H1 (cell line): ENCODE results near the gene IRS1. TPM values are rescaled to one million over a fixed set of nuclear protein-coding genes. Genes with fewer than 3 reads are reported as not detected.

ENCODE experiments used
- CTCF ChIA-PET: fragments of 300-600 bp; sonication (Branson Sonifier 250); formaldehyde crosslinking; loops from one replicate; lab custom pipeline; 2021; ENCODE audit not compliant: partially characterized antibody; lab: Charles Lee
- POLR2A ChIA-PET: fragments of 300-600 bp; sonication (Branson Sonifier 250); formaldehyde crosslinking; loops from one replicate; lab custom pipeline; 2021; ENCODE audit warnings: inconsistent platforms; ENCODE audit not compliant: partially characterized antibody; lab: Charles Lee
- DNase-seq, 2 experiments: peaks; one replicate each; pipeline versions ENCODE4 v3.0.0 to v3.0.0-alpha.2; 2010 to 2022; ENCODE audit warnings: low spot score in 2 of 2, low read depth in 1 of 2, mixed read lengths in 1 of 2
- FAIRE-seq: peaks from 2 replicates; lab custom pipeline; 2011; peaks lifted over from hg19 to GRCh38; lab: Jason Lieb, UNC
- H2AFZ ChIP-seq: 2 replicates; pipeline ENCODE4 v1.8.1; 2012; ENCODE audit warnings: low read length, inconsistent platforms
- H2AK5ac ChIP-seq: 2 replicates; pipeline ENCODE4 v1.6.1; 2013; ENCODE audit warnings: low read depth, low read length
- H2BK120ac ChIP-seq: replicated peaks from 2 replicates; pipeline ENCODE3; 2013; ENCODE audit warnings: low read depth, low read length, inconsistent platforms
- H2BK12ac ChIP-seq: 2 replicates; pipeline ENCODE4 v1.6.1; 2013; ENCODE audit warnings: low read depth, low read length
- H2BK15ac ChIP-seq: 2 replicates; pipeline ENCODE4 v1.6.1; 2013; ENCODE audit warnings: low read length
- H2BK20ac ChIP-seq: 2 replicates; pipeline ENCODE4 v1.6.1; 2013; ENCODE audit warnings: low read length
- H2BK5ac ChIP-seq: 2 replicates; pipeline ENCODE4 v1.6.1; 2013; ENCODE audit warnings: low read depth, low read length
- H3K14ac ChIP-seq: 2 replicates; pipeline ENCODE4 v1.6.1; 2013; ENCODE audit warnings: inconsistent platforms; ENCODE audit not compliant: insufficient read length
- H3K18ac ChIP-seq: 2 replicates; pipeline ENCODE4 v1.6.1; 2013; ENCODE audit warnings: low read length; ENCODE audit errors: extremely low read depth
- H3K23ac ChIP-seq: 2 replicates; pipeline ENCODE4 v1.6.1; 2013; ENCODE audit warnings: inconsistent platforms; ENCODE audit not compliant: insufficient read length
- H3K23me2 ChIP-seq: 2 replicates; pipeline ENCODE4 v1.6.1; 2013; ENCODE audit warnings: low read depth, low read length
- H3K27ac ChIP-seq: 2 replicates; pipeline ENCODE4 v1.6.1; 2011; ENCODE audit warnings: low read depth, low read length, inconsistent platforms
- H3K27me3 ChIP-seq, 4 experiments: replicated peaks in 1 of 4; 1 replicate in 1 of 4; 2 replicates in 3 of 4; pipeline versions ENCODE4 v1.6.1 to v1.8.1; 2011 to 2013; ENCODE audit warnings: low read length in 3 of 4, mild to moderate bottlenecking in 3 of 4, inconsistent platforms in 2 of 4, mixed read lengths in 2 of 4, moderate library complexity in 1 of 4; ENCODE audit not compliant: control insufficient read depth in 3 of 4, insufficient read depth in 3 of 4; ENCODE audit errors: extremely low read depth in 1 of 4
- H3K36me3 ChIP-seq, 4 experiments: 2 replicates each; pipeline versions ENCODE4 v1.6.1 to v1.8.1; 2011 to 2013; ENCODE audit warnings: mild to moderate bottlenecking in 4 of 4, low read length in 3 of 4, moderate library complexity in 2 of 4, control low read depth in 1 of 4, inconsistent platforms in 1 of 4; ENCODE audit not compliant: insufficient read depth in 4 of 4, control insufficient read depth in 2 of 4
- H3K4ac ChIP-seq: replicated peaks from 2 replicates; pipeline ENCODE3; 2013; ENCODE audit warnings: low read length, low read depth, mixed read lengths, inconsistent platforms; ENCODE audit not compliant: insufficient read length
- H3K4me1 ChIP-seq, 4 experiments: replicated peaks in 1 of 4; 1 replicate in 1 of 4; 2 replicates in 3 of 4; pipeline versions ENCODE4 v1.6.1 to v1.8.1; 2011 to 2013; ENCODE audit warnings: low read length in 3 of 4, inconsistent platforms in 2 of 4, mixed read lengths in 1 of 4; ENCODE audit not compliant: insufficient read depth in 4 of 4, control insufficient read depth in 3 of 4
- H3K4me2 ChIP-seq, 2 experiments: 2 replicates each; pipeline versions ENCODE4 v1.6.1 to v1.8.1; 2011 to 2013; ENCODE audit warnings: low read depth in 2 of 2, low read length in 2 of 2, control low read depth in 1 of 2, inconsistent platforms in 1 of 2, mild to moderate bottlenecking in 1 of 2; ENCODE audit not compliant: insufficient read depth in 1 of 2
- H3K4me3 ChIP-seq, 4 experiments: fragments of 200-600, 300-600 bp in 1 of 4; sonication (generic), shearing (Covaris generic), sonication (Bioruptor Twin) in 1 of 4; 2 replicates each; pipeline versions ENCODE4 v1.5.1 to v1.8.1; 2011 to 2016; ENCODE audit warnings: low read length in 4 of 4, low read depth in 3 of 4, control low read depth in 2 of 4, inconsistent platforms in 2 of 4, mild to moderate bottlenecking in 2 of 4, mixed read lengths in 1 of 4, moderate library complexity in 1 of 4; ENCODE audit not compliant: insufficient read depth in 2 of 4; ENCODE audit errors: extremely low read depth in 1 of 4
- H3K56ac ChIP-seq: replicated peaks from 2 replicates; pipeline ENCODE3; 2013; ENCODE audit warnings: low read depth, mild to moderate bottlenecking, mixed read lengths, low read length, inconsistent platforms; ENCODE audit not compliant: insufficient read length
- H3K79me1 ChIP-seq: 2 replicates; pipeline ENCODE4 v1.6.1; 2013; ENCODE audit warnings: low read depth, low read length, control low read depth
- H3K79me2 ChIP-seq, 2 experiments: 2 replicates each; pipeline versions ENCODE4 v1.6.1 to v1.8.1; 2012 to 2013; ENCODE audit warnings: low read length in 2 of 2, mild to moderate bottlenecking in 2 of 2, inconsistent platforms in 1 of 2; ENCODE audit not compliant: insufficient read depth in 2 of 2, control insufficient read depth in 1 of 2
- H3K9ac ChIP-seq, 4 experiments: replicated peaks in 1 of 4; 1 replicate in 1 of 4; 2 replicates in 3 of 4; pipeline versions ENCODE4 v1.6.1 to v1.8.1; 2011 to 2013; ENCODE audit warnings: low read depth in 3 of 4, low read length in 3 of 4, control low read depth in 2 of 4, mild to moderate bottlenecking in 2 of 4, moderate library complexity in 2 of 4, inconsistent platforms in 1 of 4; ENCODE audit errors: extremely low read depth in 1 of 4
- H3K9me3 ChIP-seq, 2 experiments: 2 replicates each; pipeline versions ENCODE4 v1.6.1 to v1.8.1; 2012 to 2013; ENCODE audit warnings: mild to moderate bottlenecking in 2 of 2, moderate library complexity in 2 of 2, control low read depth in 1 of 2, inconsistent platforms in 1 of 2, low read depth in 1 of 2, low read length in 1 of 2, mixed read lengths in 1 of 2; ENCODE audit not compliant: insufficient read depth in 2 of 2
- H4K20me1 ChIP-seq, 2 experiments: replicated peaks in 1 of 2; 2 replicates each; pipeline versions ENCODE3 to v1.8.1; 2011 to 2013; ENCODE audit warnings: inconsistent platforms in 2 of 2, low read length in 2 of 2, mild to moderate bottlenecking in 1 of 2; ENCODE audit not compliant: insufficient read depth in 2 of 2, control insufficient read depth in 1 of 2
- H4K5ac ChIP-seq: 2 replicates; pipeline ENCODE4 v1.6.1; 2013; ENCODE audit warnings: low read length, low read depth, mixed read lengths, inconsistent platforms; ENCODE audit not compliant: insufficient read length
- H4K8ac ChIP-seq: 2 replicates; pipeline ENCODE4 v1.8.0; 2013; ENCODE audit warnings: mild to moderate bottlenecking, moderate library complexity, low read length, inconsistent platforms; ENCODE audit not compliant: insufficient read depth; ENCODE audit errors: extremely low read depth
- H4K91ac ChIP-seq: replicated peaks from 2 replicates; pipeline ENCODE3; 2013; ENCODE audit warnings: low read length, mixed read lengths, inconsistent platforms; ENCODE audit not compliant: insufficient read length
- HDAC2 ChIP-seq, 2 experiments: fragments of 300-600 bp in 1 of 2; sonication (generic) in 1 of 2; IDR thresholded peaks; 2 replicates each; pipeline ENCODE4 v1.6.1; 2011 to 2012; ENCODE audit warnings: low read depth in 2 of 2, low read length in 2 of 2, mild to moderate bottlenecking in 2 of 2, moderate library complexity in 2 of 2, borderline replicate concordance in 1 of 2, inconsistent platforms in 1 of 2
- KDM4A ChIP-seq: IDR thresholded peaks from one replicate; pipeline ENCODE4 v1.7.1; 2012; ENCODE audit warnings: low read depth, mild to moderate bottlenecking, moderate library complexity, low read length, inconsistent platforms; ENCODE audit not compliant: severe bottlenecking
- WGBS, 2 experiments: shearing (Covaris generic) in 1 of 2; methylation state at CpG; one replicate each; pipeline versions ENCODE4 v1.1.6 to v1.1.7; 2013 to 2015; ENCODE audit warnings: low lambda C conversion rate in 2 of 2, mixed read lengths in 2 of 2, inconsistent platforms in 1 of 2, low coverage in 1 of 2, missing lambda C conversion rate in 1 of 2; ENCODE audit not compliant: insufficient replicate concordance in 2 of 2, insufficient coverage in 1 of 2, insufficient read length in 1 of 2; ENCODE audit errors: extremely low coverage in 1 of 2, missing lambda C conversion rate in 1 of 2; 5-methylcytosine and 5-hydroxymethylcytosine counted together
- polyA plus RNA-seq, 7 experiments: library from polyadenylated mRNA; depleted of rRNA in 3 of 7; stranded (reverse) in 5 of 7; unstranded in 2 of 7; fragments of >200 nt in 5 of 7; fragments of 200-250 nt in 2 of 7; gene quantifications; 1 replicate in 5 of 7; 2 replicates in 1 of 7; 4 replicates in 1 of 7; pipeline versions ENCODE4 v1.2.1 to v1.2.3, GENCODE V29; 2011 to 2013; ENCODE audit warnings: missing spikeins in 2 of 7, mixed read lengths in 2 of 7
- total RNA-seq: library from RNA; stranded (reverse); fragmentation: NEBNext Ultra II Directional; extraction: Animal tissue kit (Norgen Biotek cat#: 25700); gene quantifications from 2 replicates; pipeline ENCODE4 v1.2.1, GENCODE V29; 2021

IRS1 gene
- total and polyA plus RNA-seq, 2 of the 8 experiments (the other 6 are each of a cell fraction or from before 2014, with no cell fraction given) = 9.1 to 26.9 TPM

GRCh38 chr2:226683196-226683595, 116.4 kb downstream of the IRS1 start:
- Histone ChIP-seq H3K14ac (no peak overlapping the region), H3K4me1 (no peaks in the 10 kb centered on the region; a peak in 1 of 7 replicates), H3K9ac (no peak overlapping the region), H2BK20ac (no peak overlapping the region), H3K9me3 (no peaks in the 10 kb centered on the region; a peak in 1 of 4 replicates), H3K23me2 (no peaks in the 10 kb centered on the region), H4K5ac (no peak overlapping the region), H3K27ac (no peak overlapping the region), H3K56ac (no peak overlapping the region), H4K20me1 (no peaks in the 10 kb centered on the region), H3K23ac (no peak overlapping the region), H2AFZ (0 out of 2 replicates have a peak overlapping the region, but pooled peaks have one; percentile 40), H3K18ac (no peak overlapping the region), H3K79me2 (no peaks in the 10 kb centered on the region), H3K4ac (no peak overlapping the region), H4K91ac (no peak overlapping the region), H2BK5ac (no peak overlapping the region), H3K36me3 (no peaks in the 10 kb centered on the region), H2BK12ac (no peak overlapping the region), H3K27me3 (no peaks in the 10 kb centered on the region), H2BK120ac (no peak overlapping the region), H2AK5ac (no peak overlapping the region), H4K8ac (no peak overlapping the region), H2BK15ac (no peak overlapping the region), H3K79me1 (no peaks in the 10 kb centered on the region), H3K4me2 (no peak overlapping the region), H3K4me3 (no peak overlapping the region)
- ChIA-PET POLR2A (no interaction called here), CTCF (interaction anchor here (1.3 kb wide), 2 partner anchors 10 to 119 kb away, joined by 5 read pairs; no protein-coding TSS in a partner anchor)
- TF ChIP-seq HDAC2 (IDR thresholded peaks at IDR 0.05; ENCODE audit: borderline replicate concordance in 1 of 2, low read depth in 2 of 2, low read length in 2 of 2) = no peak
- TF ChIP-seq KDM4A = no peak
- 74% methylated on average over 2 of the region's 2 CpGs; no CpG with 5 or more reads in 1 of the 2 experiments for WGBS, 2 experiments
- DNase-seq (no peak), FAIRE-seq (no peak)

Other genes starting within 250 kb of the IRS1 start
- gene RHBDD1, start 36.2 kb upstream of the IRS1 start, total RNA-seq = 20.3 and 23.1 TPM in 2 replicates
- gene RHBDD1, start 36.2 kb upstream of the IRS1 start, polyA plus RNA-seq (2011; rRNA removed) = 9.4 and 10.5 TPM in 2 replicates